Tibial nerve (tissue), 3 donors: ENCODE results near the gene MRAP.

Source experiments
- POLR2A ChIP-seq, 2 donors: fragments of 450-650 bp; IDR thresholded peaks; one replicate each; pipeline ENCODE4 v1.6.1; 2017; ENCODE audit warnings: antibody characterized with exemption in 2 of 2, mild to moderate bottlenecking in 2 of 2, moderate library complexity in 2 of 2
- TF ChIP-seq, protein P1 (sequence below), 5 experiments: fragments of 200-600 bp in 3 of 5; fragments of 450-650 bp in 2 of 5; sonication (generic) in 3 of 5; IDR thresholded peaks; one replicate each; pipeline ENCODE4 v1.5.1; 2016 to 2019; ENCODE audit warnings: antibody characterized with exemption in 5 of 5, mild to moderate bottlenecking in 3 of 5, moderate library complexity in 2 of 5

DNA sequence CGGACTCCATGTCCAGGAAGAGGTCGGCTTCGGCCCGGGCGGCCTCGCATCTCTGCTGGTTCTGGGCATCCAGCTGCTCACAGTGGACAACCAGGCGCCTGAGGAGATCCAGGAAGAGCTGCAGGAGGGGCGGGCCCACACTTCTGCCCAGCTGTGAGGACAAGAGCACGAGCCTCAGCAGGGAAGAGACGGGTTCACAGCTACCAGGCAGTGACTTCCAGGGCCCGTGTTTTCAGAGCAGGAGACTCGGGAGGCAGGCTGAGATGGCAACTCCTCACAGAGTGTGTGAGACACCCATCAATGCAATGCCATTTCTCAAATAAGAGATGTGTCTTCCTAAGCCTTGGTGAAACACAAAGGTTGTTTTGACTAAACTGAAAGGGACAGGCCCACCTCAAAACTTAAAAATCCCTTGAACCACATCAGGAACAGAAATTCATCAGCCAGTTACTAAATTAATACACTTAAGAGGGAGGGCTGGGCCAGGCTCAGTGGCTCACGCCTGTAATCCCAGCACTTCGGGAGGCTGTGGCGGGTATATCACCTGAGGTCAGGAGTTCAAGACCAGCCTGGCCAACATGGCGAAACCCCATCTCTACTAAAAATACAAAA is 50.8 kb downstream of the MRAP start:
- TF ChIP-seq, protein P1, sequence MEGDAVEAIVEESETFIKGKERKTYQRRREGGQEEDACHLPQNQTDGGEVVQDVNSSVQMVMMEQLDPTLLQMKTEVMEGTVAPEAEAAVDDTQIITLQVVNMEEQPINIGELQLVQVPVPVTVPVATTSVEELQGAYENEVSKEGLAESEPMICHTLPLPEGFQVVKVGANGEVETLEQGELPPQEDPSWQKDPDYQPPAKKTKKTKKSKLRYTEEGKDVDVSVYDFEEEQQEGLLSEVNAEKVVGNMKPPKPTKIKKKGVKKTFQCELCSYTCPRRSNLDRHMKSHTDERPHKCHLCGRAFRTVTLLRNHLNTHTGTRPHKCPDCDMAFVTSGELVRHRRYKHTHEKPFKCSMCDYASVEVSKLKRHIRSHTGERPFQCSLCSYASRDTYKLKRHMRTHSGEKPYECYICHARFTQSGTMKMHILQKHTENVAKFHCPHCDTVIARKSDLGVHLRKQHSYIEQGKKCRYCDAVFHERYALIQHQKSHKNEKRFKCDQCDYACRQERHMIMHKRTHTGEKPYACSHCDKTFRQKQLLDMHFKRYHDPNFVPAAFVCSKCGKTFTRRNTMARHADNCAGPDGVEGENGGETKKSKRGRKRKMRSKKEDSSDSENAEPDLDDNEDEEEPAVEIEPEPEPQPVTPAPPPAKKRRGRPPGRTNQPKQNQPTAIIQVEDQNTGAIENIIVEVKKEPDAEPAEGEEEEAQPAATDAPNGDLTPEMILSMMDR (IDR thresholded peaks at IDR 0.05) = no peak
- TF ChIP-seq POLR2A (IDR thresholded peaks at IDR 0.05) = no peak
